Measurements from ENCODE around the gene TBC1D1.

Gene TBC1D1

DNA sequence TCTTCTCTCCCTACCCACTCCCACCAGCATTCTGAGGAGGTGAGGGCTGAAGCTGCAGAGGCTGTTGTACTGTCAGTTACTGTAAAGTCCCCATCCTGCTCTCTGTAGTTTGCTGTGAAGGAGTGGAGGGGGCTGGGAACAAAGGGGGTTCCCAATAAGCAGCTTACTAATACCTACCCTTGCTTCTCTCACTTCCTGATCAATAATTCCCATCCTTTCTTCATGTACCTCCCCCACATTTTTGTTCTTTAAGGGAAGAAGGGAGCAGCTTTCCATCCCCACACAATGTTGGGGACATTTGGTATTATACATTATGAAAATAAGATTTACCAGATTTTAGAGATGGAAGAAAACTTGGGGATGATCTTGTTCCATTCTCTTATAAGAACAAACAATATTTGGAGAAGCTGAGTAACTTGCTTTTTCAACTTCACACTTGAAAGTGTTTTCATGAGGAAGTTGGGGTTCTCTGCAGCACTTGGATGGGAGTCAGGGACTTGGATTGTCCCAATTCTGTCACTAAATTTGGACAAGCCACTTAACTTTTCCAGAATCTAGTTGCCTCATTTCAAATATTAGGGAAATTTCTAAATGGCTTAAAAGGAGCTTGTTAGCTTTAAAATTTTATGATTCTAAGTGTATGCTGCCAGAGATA, 5.4 kb downstream of the TBC1D1 start:
- Histone ChIP-seq H3K4me2 (ENCODE audit: insufficient read depth, low read length, poor library complexity, severe bottlenecking) (no peak overlapping the region), H3K4ac (ENCODE audit: low read length) (no peak overlapping the region), H3K18ac (ENCODE audit: low read length) (no peak overlapping the region), H2AFZ (ENCODE audit: low read length) (no peak overlapping the region), H3K4me3 (ENCODE audit: low read length in 2 of 2) (no peak overlapping the region), H2BK5ac (ENCODE audit: low read length) (no peak overlapping the region), H3K27ac (replicated peaks; ENCODE audit: low read length) (no peak overlapping the region), H2BK12ac (ENCODE audit: low read length) (no peak overlapping the region), H3K23ac (ENCODE audit: low read depth, low read length, poor library complexity) (no peak overlapping the region), H2BK120ac (ENCODE audit: low read depth, low read length) (no peak overlapping the region), H3K9me3 (replicated peaks in 1 of 2; ENCODE audit: control insufficient read depth in 2 of 2, insufficient read depth in 1 of 2, low read depth in 1 of 2, low read length in 2 of 2) (no peaks in the 10 kb centered on the region), H2AK5ac (ENCODE audit: low read depth, low read length) (no peak overlapping the region), H2BK15ac (ENCODE audit: low read length) (no peak overlapping the region), H3K9ac (ENCODE audit: low read depth, low read length, poor library complexity) (no peak overlapping the region), H3K4me1 (ENCODE audit: control insufficient read depth in 2 of 2, insufficient read depth in 1 of 2, low read depth in 1 of 2, low read length in 2 of 2) (peaks cover 0 to 2% of the 10 kb centered on the region in 2 donors), H3K27me3 (ENCODE audit: control insufficient read depth in 3 of 3, insufficient read depth in 3 of 3, low read depth in 1 of 3, low read length in 3 of 3) (peaks cover 0 to 72% (median 14%) of the 10 kb centered on the region in 3 experiments), H3K36me3 (replicated peaks in 1 of 2; ENCODE audit: control insufficient read depth in 2 of 2, insufficient read depth in 2 of 2, low read length in 2 of 2) (no peaks in the 10 kb centered on the region), H3K79me1 (ENCODE audit: low read depth, low read length) (no peaks in the 10 kb centered on the region), H3K14ac (ENCODE audit: low read length) (no peak overlapping the region), H4K8ac (ENCODE audit: low read depth, low read length) (no peak overlapping the region), H4K91ac (ENCODE audit: low read depth, low read length, poor library complexity) (no peak overlapping the region)
- no peak for DNase-seq (ENCODE audit: low spot score)

DNA sequence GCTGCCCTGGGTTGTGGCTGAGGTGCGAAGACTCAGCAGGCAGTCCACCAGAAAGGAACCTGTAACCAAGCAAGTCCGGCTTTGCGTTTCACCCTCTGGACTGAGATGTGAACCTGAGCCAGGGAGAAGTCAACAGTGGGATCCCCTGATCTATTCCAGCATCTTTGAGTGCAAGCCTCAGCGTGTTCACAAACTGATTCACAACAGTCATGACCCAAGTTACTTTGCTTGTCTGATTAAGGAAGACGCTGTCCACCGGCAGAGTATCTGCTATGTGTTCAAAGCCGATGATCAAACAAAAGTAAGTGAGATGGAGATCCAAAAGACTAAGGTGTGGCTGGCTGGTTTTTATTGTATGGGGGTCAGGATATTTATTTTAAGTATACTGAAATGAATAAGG, 11.3 kb downstream of the TBC1D1 start:
- Histone ChIP-seq H3K4me2 (ENCODE audit: insufficient read depth, low read length, poor library complexity, severe bottlenecking) (no peak overlapping the region), H3K4me1 (ENCODE audit: control insufficient read depth in 2 of 2, insufficient read depth in 1 of 2, low read depth in 1 of 2, low read length in 2 of 2) (peaks cover 0 to 2% of the 10 kb centered on the region in 2 donors), H3K4me3 (ENCODE audit: low read length in 2 of 2) (peak overlapping the region in 1 of 2 donors; percentile 61), H4K91ac (ENCODE audit: low read depth, low read length, poor library complexity) (no peak overlapping the region), H3K18ac (ENCODE audit: low read length) (no peak overlapping the region), H3K27me3 (ENCODE audit: control insufficient read depth in 3 of 3, insufficient read depth in 3 of 3, low read depth in 1 of 3, low read length in 3 of 3) (peaks cover 0 to 53% (median 0%) of the 10 kb centered on the region in 3 experiments), H2BK5ac (ENCODE audit: low read length) (no peak overlapping the region), H3K9ac (ENCODE audit: low read depth, low read length, poor library complexity) (peak overlapping the region; percentile 63), H3K23ac (ENCODE audit: low read depth, low read length, poor library complexity) (peak overlapping the region; percentile 92), H4K8ac (ENCODE audit: low read depth, low read length) (no peak overlapping the region), H2BK15ac (ENCODE audit: low read length) (no peak overlapping the region), H2AFZ (ENCODE audit: low read length) (no peak overlapping the region), H3K27ac (replicated peaks; ENCODE audit: low read length) (no peak overlapping the region), H2BK120ac (ENCODE audit: low read depth, low read length) (no peak overlapping the region), H3K36me3 (replicated peaks in 1 of 2; ENCODE audit: control insufficient read depth in 2 of 2, insufficient read depth in 2 of 2, low read length in 2 of 2) (no peaks in the 10 kb centered on the region), H2BK12ac (ENCODE audit: low read length) (no peak overlapping the region), H3K14ac (ENCODE audit: low read length) (no peak overlapping the region), H2AK5ac (ENCODE audit: low read depth, low read length) (no peak overlapping the region), H3K9me3 (replicated peaks in 1 of 2; ENCODE audit: control insufficient read depth in 2 of 2, insufficient read depth in 1 of 2, low read depth in 1 of 2, low read length in 2 of 2) (no peaks in the 10 kb centered on the region), H3K79me1 (ENCODE audit: low read depth, low read length) (no peaks in the 10 kb centered on the region), H3K4ac (ENCODE audit: low read length) (no peak overlapping the region)
- WGBS, 2 donors (ENCODE audit: extremely low coverage in 2 of 2, insufficient read length in 2 of 2, insufficient replicate concordance in 1 of 2), result no CpG with 5 or more reads among the region's 7 CpGs
- no peak for DNase-seq (ENCODE audit: low spot score)

DNA sequence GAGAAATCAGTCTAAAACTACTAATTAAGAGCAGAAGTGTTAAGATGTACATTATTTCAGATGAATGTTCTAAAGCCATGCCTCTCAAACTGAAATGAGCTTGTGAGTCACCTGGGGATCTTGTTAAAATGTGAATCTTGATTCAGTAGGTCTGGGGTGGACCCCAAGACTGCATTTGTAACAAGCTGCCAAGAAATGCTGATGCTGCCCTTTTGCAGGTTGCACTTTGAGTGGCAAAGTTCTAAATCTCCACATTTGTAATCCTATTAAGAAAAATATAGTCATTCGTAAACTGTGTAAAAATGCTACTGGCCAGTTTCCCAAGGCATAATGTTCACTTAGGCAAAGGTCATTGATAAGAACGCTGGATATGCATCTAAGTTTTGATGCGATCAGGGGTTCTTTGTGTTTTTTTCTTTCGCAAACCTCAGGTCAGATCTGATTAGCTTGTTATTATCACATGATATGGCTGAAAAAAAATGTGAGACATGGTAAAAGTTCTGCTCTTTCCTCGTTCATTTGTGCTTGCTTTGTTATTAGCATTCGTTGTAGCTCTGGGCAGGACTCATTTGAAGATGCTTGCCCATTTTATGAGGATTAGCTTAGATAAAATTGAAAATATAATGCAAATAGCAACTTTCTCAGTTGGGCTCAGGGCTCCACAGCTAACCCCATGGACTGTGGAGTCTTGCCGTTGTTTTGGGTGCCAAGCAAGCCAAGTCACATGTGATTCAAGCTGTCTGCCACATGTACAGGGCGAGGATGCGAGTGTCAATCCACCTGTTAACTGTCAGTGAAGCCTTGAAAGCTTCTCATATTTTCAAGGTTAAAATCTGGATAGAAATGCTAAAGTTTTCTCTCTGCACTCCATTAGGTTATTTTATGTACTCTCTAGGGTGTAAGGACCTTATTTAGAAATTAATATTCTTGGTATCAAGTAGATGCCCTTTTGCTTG, 12.1 kb downstream of the TBC1D1 start:
- Histone ChIP-seq H2BK120ac (ENCODE audit: low read depth, low read length) (no peak overlapping the region), H3K4me3 (ENCODE audit: low read length in 2 of 2) (no peak overlapping the region), H3K27me3 (ENCODE audit: control insufficient read depth in 3 of 3, insufficient read depth in 3 of 3, low read depth in 1 of 3, low read length in 3 of 3) (peaks cover 0 to 50% (median 0%) of the 10 kb centered on the region in 3 experiments), H3K14ac (ENCODE audit: low read length) (no peak overlapping the region), H3K27ac (replicated peaks; ENCODE audit: low read length) (no peak overlapping the region), H4K8ac (ENCODE audit: low read depth, low read length) (no peak overlapping the region), H2BK5ac (ENCODE audit: low read length) (no peak overlapping the region), H3K9me3 (replicated peaks in 1 of 2; ENCODE audit: control insufficient read depth in 2 of 2, insufficient read depth in 1 of 2, low read depth in 1 of 2, low read length in 2 of 2) (peaks cover 0 to 1% of the 10 kb centered on the region in 2 donors), H2AFZ (ENCODE audit: low read length) (no peak overlapping the region), H2AK5ac (ENCODE audit: low read depth, low read length) (no peak overlapping the region), H3K18ac (ENCODE audit: low read length) (no peak overlapping the region), H3K36me3 (replicated peaks in 1 of 2; ENCODE audit: control insufficient read depth in 2 of 2, insufficient read depth in 2 of 2, low read length in 2 of 2) (no peaks in the 10 kb centered on the region), H2BK12ac (ENCODE audit: low read length) (no peak overlapping the region), H3K23ac (ENCODE audit: low read depth, low read length, poor library complexity) (no peak overlapping the region), H3K9ac (ENCODE audit: low read depth, low read length, poor library complexity) (no peak overlapping the region), H4K91ac (ENCODE audit: low read depth, low read length, poor library complexity) (no peak overlapping the region), H3K4me1 (ENCODE audit: control insufficient read depth in 2 of 2, insufficient read depth in 1 of 2, low read depth in 1 of 2, low read length in 2 of 2) (peaks cover 0 to 2% of the 10 kb centered on the region in 2 donors), H2BK15ac (ENCODE audit: low read length) (no peak overlapping the region), H3K4me2 (ENCODE audit: insufficient read depth, low read length, poor library complexity, severe bottlenecking) (no peak overlapping the region), H3K4ac (ENCODE audit: low read length) (no peak overlapping the region), H3K79me1 (ENCODE audit: low read depth, low read length) (no peaks in the 10 kb centered on the region)
- WGBS, 2 donors (ENCODE audit: extremely low coverage in 2 of 2, insufficient read length in 2 of 2, insufficient replicate concordance in 1 of 2), result no CpG with 5 or more reads among the region's 9 CpGs
- DNase-seq (ENCODE audit: low spot score), result no peak

DNA sequence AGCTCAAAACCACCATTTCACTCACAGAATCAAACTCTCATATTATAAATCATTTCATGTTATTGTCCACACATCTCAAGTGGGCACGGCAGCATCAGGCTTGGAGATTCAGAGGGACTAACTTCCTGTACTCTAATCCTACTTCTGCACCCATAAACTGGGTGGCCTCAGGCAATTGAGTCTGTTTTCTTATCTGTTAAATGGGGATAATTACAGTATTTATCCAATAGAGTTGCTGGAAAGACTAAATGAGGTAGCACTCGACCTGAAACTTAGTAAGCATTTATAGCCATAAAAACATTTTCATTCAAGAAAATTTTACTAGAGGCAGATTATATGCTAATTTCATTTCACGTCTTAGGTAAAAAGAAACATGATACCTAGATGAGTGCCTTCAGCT, 13.0 kb downstream of the TBC1D1 start:
- Histone ChIP-seq H3K4me2 (ENCODE audit: insufficient read depth, low read length, poor library complexity, severe bottlenecking) (no peak overlapping the region), H3K4me3 (ENCODE audit: low read length in 2 of 2) (no peak overlapping the region), H3K23ac (ENCODE audit: low read depth, low read length, poor library complexity) (no peak overlapping the region), H2BK120ac (ENCODE audit: low read depth, low read length) (no peak overlapping the region), H2BK12ac (ENCODE audit: low read length) (no peak overlapping the region), H4K91ac (ENCODE audit: low read depth, low read length, poor library complexity) (no peak overlapping the region), H3K36me3 (replicated peaks in 1 of 2; ENCODE audit: control insufficient read depth in 2 of 2, insufficient read depth in 2 of 2, low read length in 2 of 2) (no peaks in the 10 kb centered on the region), H2BK5ac (ENCODE audit: low read length) (no peak overlapping the region), H3K27ac (replicated peaks; ENCODE audit: low read length) (no peak overlapping the region), H2AFZ (ENCODE audit: low read length) (no peak overlapping the region), H3K27me3 (ENCODE audit: control insufficient read depth in 3 of 3, insufficient read depth in 3 of 3, low read depth in 1 of 3, low read length in 3 of 3) (peaks cover 0 to 42% (median 0%) of the 10 kb centered on the region in 3 experiments), H3K14ac (ENCODE audit: low read length) (no peak overlapping the region), H3K79me1 (ENCODE audit: low read depth, low read length) (no peaks in the 10 kb centered on the region), H3K9ac (ENCODE audit: low read depth, low read length, poor library complexity) (no peak overlapping the region), H3K4me1 (ENCODE audit: control insufficient read depth in 2 of 2, insufficient read depth in 1 of 2, low read depth in 1 of 2, low read length in 2 of 2) (peaks cover 0 to 2% of the 10 kb centered on the region in 2 donors), H2BK15ac (ENCODE audit: low read length) (no peak overlapping the region), H3K18ac (ENCODE audit: low read length) (no peak overlapping the region), H3K9me3 (replicated peaks in 1 of 2; ENCODE audit: control insufficient read depth in 2 of 2, insufficient read depth in 1 of 2, low read depth in 1 of 2, low read length in 2 of 2) (peaks cover 0 to 1% of the 10 kb centered on the region in 2 donors), H4K8ac (ENCODE audit: low read depth, low read length) (no peak overlapping the region), H2AK5ac (ENCODE audit: low read depth, low read length) (no peak overlapping the region), H3K4ac (ENCODE audit: low read length) (no peak overlapping the region)
- WGBS, 2 donors (ENCODE audit: extremely low coverage in 2 of 2, insufficient read length in 2 of 2, insufficient replicate concordance in 1 of 2), result no CpG with 5 or more reads among the region's 3 CpGs
- no peak for DNase-seq (ENCODE audit: low spot score)

All from neuronal stem cell (in vitro differentiated cells).